GM12878 (cell line): ENCODE results near the gene INTS2. TPM values are rescaled to one million over a fixed set of nuclear protein-coding genes. Genes with fewer than 3 reads are reported as not detected.
"Not testable (repeated sequence)": the region's sequence is repeated elsewhere in the genome, so short reads cannot be mapped to it uniquely, and the experiment has no call there.

ENCODE experiments used
- ATAC-seq: fragments of 200-7000 bp; cut with Tn5 transposase; 3 replicates; pipeline ENCODE4 v1.9.1; 2020; ENCODE audit warnings: mild to moderate bottlenecking, moderate library complexity
- BruUV-seq: library from RNA; stranded (reverse); fragments of 400-500 nt; replicated peaks from 2 replicates; lab custom pipeline; 2021; lab: Mats Ljungman, UMichigan
- CTCF ChIA-PET: fragments of 300-600 bp; sonication (Branson Sonifier 250); formaldehyde crosslinking; extraction: SDS; loops from one replicate; lab custom pipeline; 2021; ENCODE audit warnings: inconsistent platforms; lab: Yijun Ruan, JAX
- POLR2A ChIA-PET: fragments of 350-600 bp; formaldehyde crosslinking; extraction: SDS; loops from one replicate; lab custom pipeline; 2021; ENCODE audit warnings: inconsistent platforms; lab: Charles Lee
- RAD21 ChIA-PET: fragments of 300-600 bp; sonication (Branson Sonifier 250); formaldehyde crosslinking; loops from one replicate; lab custom pipeline; 2023; ENCODE audit warnings: antibody characterized with exemption; ENCODE audit not compliant: unreplicated experiment; lab: Charles Lee
- SMC1A ChIA-PET: fragments of 300-600 bp; sonication (Branson Sonifier 250); formaldehyde crosslinking; loops from one replicate; lab custom pipeline; 2023; ENCODE audit not compliant: unreplicated experiment, uncharacterized antibody; lab: Charles Lee
- DNase-seq: peaks from one replicate; pipeline ENCODE4 v3.0.0-alpha.2; 2011; ENCODE audit warnings: low read depth, low spot score
- FAIRE-seq: peaks from 3 replicates; lab custom pipeline; 2011; peaks lifted over from hg19 to GRCh38; lab: Jason Lieb, UNC
- H2AFZ ChIP-seq: 2 replicates; pipeline ENCODE4 v1.6.0; 2011; ENCODE audit warnings: low read depth, low read length, control low read depth; ENCODE audit not compliant: control insufficient read depth
- H3K27ac ChIP-seq: 2 replicates; pipeline ENCODE4 v1.5.1; 2011; ENCODE audit warnings: control low read depth; ENCODE audit not compliant: control insufficient read depth, insufficient read depth
- H3K27me3 ChIP-seq, 2 experiments: replicated peaks in 1 of 2; 2 replicates each; pipeline versions ENCODE4 v1.6.0 to v1.6.1; 2011; ENCODE audit warnings: low read length in 1 of 2; ENCODE audit not compliant: control insufficient read depth in 2 of 2, insufficient read depth in 2 of 2
- H3K36me3 ChIP-seq, 2 experiments: 2 replicates each; pipeline ENCODE4 v1.5.1; 2011; ENCODE audit warnings: low read length in 1 of 2; ENCODE audit not compliant: control insufficient read depth in 2 of 2, insufficient read depth in 2 of 2
- H3K4me1 ChIP-seq: 2 replicates; pipeline ENCODE4 v1.6.1; 2011; ENCODE audit warnings: mild to moderate bottlenecking, low read length, moderate library complexity, mixed read lengths; ENCODE audit not compliant: control insufficient read depth, insufficient read depth
- H3K4me2 ChIP-seq: 2 replicates; pipeline ENCODE4 v1.6.0; 2011; ENCODE audit warnings: control low read depth; ENCODE audit not compliant: control insufficient read depth, insufficient read depth
- H3K4me3 ChIP-seq: fragments of 200-600 bp; sonication (generic); 2 replicates; pipeline ENCODE4 v1.5.1; 2016
- H3K79me2 ChIP-seq: 2 replicates; pipeline ENCODE4 v1.6.0; 2011; ENCODE audit warnings: low read length; ENCODE audit not compliant: control insufficient read depth, insufficient read depth
- H3K9ac ChIP-seq: 2 replicates; pipeline ENCODE4 v1.8.0; 2011; ENCODE audit warnings: low read length, control low read depth, mixed read lengths; ENCODE audit not compliant: control insufficient read depth, insufficient read depth
- H3K9me3 ChIP-seq: replicated peaks from 3 replicates; pipeline ENCODE4 v1.5.1; 2011; ENCODE audit warnings: mild to moderate bottlenecking, low read length; ENCODE audit not compliant: control insufficient read depth, insufficient read depth
- H4K20me1 ChIP-seq: 2 replicates; pipeline ENCODE4 v1.6.0; 2011; ENCODE audit not compliant: control insufficient read depth, insufficient read depth
- ETV6 ChIP-seq, 2 experiments: fragments of 450-650 bp in 1 of 2; IDR thresholded peaks in 1 of 2; conservative IDR thresholded peaks in 1 of 2; 2 replicates each; pipeline ENCODE4 v1.6.1; 2014; ENCODE audit warnings: antibody characterized with exemption in 1 of 2, borderline replicate concordance in 1 of 2, low read depth in 1 of 2, mild to moderate bottlenecking in 1 of 2, moderate library complexity in 1 of 2
- NFXL1 ChIP-seq: fragments of 450-650 bp; IDR thresholded peaks from 2 replicates; pipeline ENCODE4 v1.6.1; 2017; ENCODE audit warnings: antibody characterized with exemption, mild to moderate bottlenecking, borderline replicate concordance
- WGBS: methylation state at CpG from one replicate; pipeline ENCODE4 v1.1.6; 2016; ENCODE audit warnings: low lambda C conversion rate; ENCODE audit not compliant: insufficient replicate concordance, insufficient coverage; ENCODE audit errors: missing lambda C conversion rate; 5-methylcytosine and 5-hydroxymethylcytosine counted together
- in situ Hi-C: fragments of 300-500 bp; cut with MboI; formaldehyde crosslinking; loops from 9 replicates; pipeline ENCODE4 v1.14.3; 2018; ENCODE audit warnings: mixed read lengths
- intact Hi-C: fragments of 100-400 bp; cut with micrococcal nuclease; formaldehyde crosslinking; loops from one replicate; pipeline ENCODE4 v1.14.2; 2022; ENCODE audit not compliant: unreplicated experiment
- polyA plus RNA-seq, 11 experiments: library from polyadenylated mRNA; depleted of rRNA in 4 of 11; unstranded in 6 of 11; stranded (reverse) in 5 of 11; fragments of >200 nt; fragmentation: Nextera tagmentation in 4 of 11; fragmentation: Illumina TruSeq in 1 of 11; extraction: Ambion mirVana in 4 of 11; extraction: Trizol in 1 of 11; gene quantifications; 1 replicate in 1 of 11; 2 replicates in 10 of 11; pipeline versions ENCODE4 v1.2.1 to v1.2.3, GENCODE V29; 2011 to 2016; ENCODE audit warnings: inconsistent platforms in 2 of 11, missing spikeins in 2 of 11, low read depth in 1 of 11
- total RNA-seq, 4 experiments: library from RNA; depleted of rRNA in 3 of 4; stranded (reverse); fragments of >200 nt in 3 of 4; fragmentation: Illumina TruSeq in 1 of 4; extraction: Trizol in 1 of 4; gene quantifications; 2 replicates each; pipeline versions ENCODE4 v1.2.1 to v1.2.3, GENCODE V29; 2013 to 2021

Gene INTS2
- total and polyA plus RNA-seq, 10 of the 15 experiments (the other 5 are each of a cell fraction or from before 2014, with no cell fraction given), result 2.8 to 22.2 (median 11.6) TPM

DNA sequence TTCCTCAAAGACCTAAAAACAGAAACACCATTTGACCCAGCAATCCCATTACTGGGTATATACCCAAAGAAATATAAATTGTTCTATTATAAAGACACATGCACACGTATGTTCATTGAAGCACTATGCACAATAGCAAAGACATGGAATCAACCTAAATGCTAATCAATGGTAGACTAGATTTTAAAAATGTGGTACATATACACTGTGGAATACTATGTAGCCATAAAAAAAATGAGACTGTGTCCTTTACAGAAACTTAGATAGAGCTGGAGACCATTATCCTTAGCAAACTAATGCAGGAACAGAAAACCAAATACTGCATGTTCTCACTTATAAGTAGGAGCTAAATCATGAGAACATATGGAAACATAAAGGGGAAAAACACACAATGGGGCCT lies 100.9 kb downstream of the INTS2 start:
- H3K79me2 ChIP-seq, BruUV-seq, H2AFZ ChIP-seq, H3K9ac ChIP-seq, H3K9me3 ChIP-seq, H3K36me3 ChIP-seq, H3K4me3 ChIP-seq, RAD21 ChIA-PET, ATAC-seq, H4K20me1 ChIP-seq, H3K27me3 ChIP-seq, intact Hi-C loops, DNase-seq, H3K27ac ChIP-seq, FAIRE-seq, POLR2A ChIA-PET, in situ Hi-C loops, H3K4me2 ChIP-seq, H3K4me1 ChIP-seq: not testable (repeated sequence)
- CTCF ChIA-PET, result interaction anchor here (1.7 kb wide), 1 partner anchor 10 kb away, joined by 5 read pairs; no protein-coding TSS in a partner anchor
- peak in 1 of 2 experiments; percentile 14; a peak in 1 of 4 replicates for TF ChIP-seq ETV6 (conservative IDR thresholded peaks at IDR 0.05 in 1 of 2, IDR thresholded peaks at IDR 0.05 in 1 of 2; ENCODE audit: borderline replicate concordance in 1 of 2, low read depth in 1 of 2)
- SMC1A ChIA-PET, result interaction anchor here (1.5 kb wide), 1 partner anchor 11 kb away, joined by 4 read pairs; no protein-coding TSS in a partner anchor
- WGBS, result 100% methylated on average over 1 of the region's 1 CpG

DNA sequence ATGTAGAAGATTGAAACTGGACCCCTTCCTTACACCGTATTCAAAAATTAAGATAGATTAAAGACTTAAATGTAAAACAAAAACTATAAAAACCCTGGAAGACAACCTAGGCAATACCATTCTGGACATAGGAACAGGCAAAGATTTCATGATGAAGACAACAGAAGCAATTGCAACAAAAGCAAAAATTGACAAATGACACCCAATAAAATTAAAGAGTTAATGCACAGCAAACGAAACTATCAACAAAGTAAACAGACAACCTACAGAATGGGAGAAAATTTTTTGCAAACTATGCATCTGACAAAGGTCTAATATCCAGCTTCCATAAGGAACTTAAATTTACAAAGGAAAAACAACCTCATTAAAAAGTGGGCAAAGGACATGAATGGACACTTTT lies 101.6 kb downstream of the INTS2 start:
- H3K36me3 ChIP-seq, H3K4me3 ChIP-seq, H3K79me2 ChIP-seq, in situ Hi-C loops, DNase-seq, H3K27me3 ChIP-seq, H3K4me2 ChIP-seq, H3K4me1 ChIP-seq, BruUV-seq, FAIRE-seq, RAD21 ChIA-PET, H2AFZ ChIP-seq, H3K9ac ChIP-seq, H3K27ac ChIP-seq, H4K20me1 ChIP-seq, H3K9me3 ChIP-seq, intact Hi-C loops, ATAC-seq: not testable (repeated sequence)
- ChIA-PET POLR2A (interaction anchor here (0.7 kb wide), 1 partner anchor 34 kb away, joined by 3 read pairs; no protein-coding TSS in a partner anchor), SMC1A (interaction anchor here (1.5 kb wide), 1 partner anchor 11 kb away, joined by 4 read pairs; no protein-coding TSS in a partner anchor), CTCF (interaction anchor here (1.7 kb wide), 1 partner anchor 11 kb away, joined by 5 read pairs; no protein-coding TSS in a partner anchor)
- 90% methylated on average over 2 of the region's 2 CpGs for whole genome bisulfite sequencing
- peak in 1 of 2 experiments; percentile 55; a peak in 1 of 4 replicates for TF ChIP-seq ETV6 (conservative IDR thresholded peaks at IDR 0.05 in 1 of 2, IDR thresholded peaks at IDR 0.05 in 1 of 2; ENCODE audit: borderline replicate concordance in 1 of 2, low read depth in 1 of 2)
- peak; percentile 67; the same call in 1 of the 2 replicates for TF ChIP-seq NFXL1
